Activated T-cell treated with anti-CD3 and anti-CD28 coated beads, Interleukin-2, amount 50 U/mL, for 24 hours (primary cell): ENCODE results near the gene ANGPT4.

ENCODE experiments used
- DNase-seq: peaks from one replicate; pipeline ENCODE4 v3.0.0-alpha.2; 2020
- H3K27ac Mint-ChIP-seq: 2 replicates; pipeline ENCODE4 v1.8.0; 2020; ENCODE audit warnings: mild to moderate bottlenecking, mixed read lengths
- H3K27me3 Mint-ChIP-seq: 2 replicates; pipeline ENCODE4 v1.8.0; 2020; ENCODE audit warnings: mixed read lengths
- H3K36me3 Mint-ChIP-seq: 2 replicates; pipeline ENCODE4 v1.8.0; 2020; ENCODE audit warnings: low read depth, mixed read lengths
- H3K4me1 Mint-ChIP-seq: 2 replicates; pipeline ENCODE4 v1.8.0; 2020; ENCODE audit warnings: low read depth, mixed read lengths
- H3K4me3 Mint-ChIP-seq: 2 replicates; pipeline ENCODE4 v1.8.0; 2020; ENCODE audit warnings: mild to moderate bottlenecking, moderate library complexity, mixed read lengths
- H3K9me3 Mint-ChIP-seq: 2 replicates; pipeline ENCODE4 v1.8.0; 2020; ENCODE audit warnings: mixed read lengths

Gene ANGPT4

GRCh38 chr20:881783-882144 lies 34.4 kb downstream of the ANGPT4 start:
- Mint-ChIP-seq H3K4me3 (peak overlapping the region; percentile 18), H3K9me3 (no peaks in the 10 kb centered on the region), H3K36me3 (no peaks in the 10 kb centered on the region), H3K27me3 (peaks cover 20% of the 10 kb centered on the region), H3K4me1 (peaks cover 13% of the 10 kb centered on the region), H3K27ac (peak overlapping the region; percentile 74)
- no peak for DNase-seq

DNA sequence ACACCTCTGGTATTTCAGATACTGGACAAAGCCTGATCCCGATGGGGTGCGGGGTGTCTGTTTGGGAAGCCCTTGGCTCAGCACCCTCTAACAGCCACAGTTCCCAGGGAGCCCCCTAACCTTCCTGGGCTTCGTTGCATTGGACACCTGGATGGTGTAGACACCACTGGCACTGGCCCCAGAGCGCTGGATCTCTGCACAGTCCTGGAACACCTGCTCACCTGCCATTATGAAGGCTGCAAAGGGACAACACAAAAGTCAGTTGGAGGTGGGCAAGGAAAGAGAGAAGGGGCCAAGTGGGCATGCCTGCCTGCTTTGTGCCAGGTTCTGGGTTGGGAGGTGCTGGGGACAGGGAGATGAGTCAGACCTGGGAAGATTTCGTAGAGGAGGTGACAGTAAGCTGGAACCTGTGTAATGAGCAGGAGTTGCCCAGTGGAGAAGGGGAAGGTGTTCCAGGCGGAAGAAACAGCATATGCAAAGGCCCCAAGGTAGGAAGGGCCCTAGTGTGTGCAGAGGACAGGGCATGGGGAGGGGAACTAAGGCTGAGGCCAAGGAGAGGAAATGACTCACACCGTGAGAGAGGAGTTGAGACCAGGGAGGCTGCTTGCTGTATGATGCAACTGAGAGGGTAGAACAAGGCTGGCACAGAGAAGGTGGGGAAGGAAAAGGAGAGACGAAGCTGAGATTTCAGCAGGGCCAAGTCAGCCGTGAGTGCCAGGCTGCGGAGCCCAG lies 34.9 kb downstream of the ANGPT4 start:
- Mint-ChIP-seq H3K9me3 (no peaks in the 10 kb centered on the region), H3K4me1 (peaks cover 13% of the 10 kb centered on the region), H3K27me3 (peaks cover 20% of the 10 kb centered on the region), H3K27ac (peak overlapping the region; percentile 74), H3K4me3 (peak overlapping the region; percentile 18), H3K36me3 (no peaks in the 10 kb centered on the region)
- no peak for DNase-seq

- Mint-ChIP-seq H3K4me1 (peaks cover 12% of the 10 kb centered on the region), H3K27me3 (peaks cover 8% of the 10 kb centered on the region), H3K9me3 (no peaks in the 10 kb centered on the region), H3K27ac (no peak overlapping the region), H3K4me3 (no peak overlapping the region), H3K36me3 (no peaks in the 10 kb centered on the region)
- DNase-seq = no peak
Measured at GRCh38 chr20:879626-880025, 36.5 kb downstream of the ANGPT4 start.

DNA sequence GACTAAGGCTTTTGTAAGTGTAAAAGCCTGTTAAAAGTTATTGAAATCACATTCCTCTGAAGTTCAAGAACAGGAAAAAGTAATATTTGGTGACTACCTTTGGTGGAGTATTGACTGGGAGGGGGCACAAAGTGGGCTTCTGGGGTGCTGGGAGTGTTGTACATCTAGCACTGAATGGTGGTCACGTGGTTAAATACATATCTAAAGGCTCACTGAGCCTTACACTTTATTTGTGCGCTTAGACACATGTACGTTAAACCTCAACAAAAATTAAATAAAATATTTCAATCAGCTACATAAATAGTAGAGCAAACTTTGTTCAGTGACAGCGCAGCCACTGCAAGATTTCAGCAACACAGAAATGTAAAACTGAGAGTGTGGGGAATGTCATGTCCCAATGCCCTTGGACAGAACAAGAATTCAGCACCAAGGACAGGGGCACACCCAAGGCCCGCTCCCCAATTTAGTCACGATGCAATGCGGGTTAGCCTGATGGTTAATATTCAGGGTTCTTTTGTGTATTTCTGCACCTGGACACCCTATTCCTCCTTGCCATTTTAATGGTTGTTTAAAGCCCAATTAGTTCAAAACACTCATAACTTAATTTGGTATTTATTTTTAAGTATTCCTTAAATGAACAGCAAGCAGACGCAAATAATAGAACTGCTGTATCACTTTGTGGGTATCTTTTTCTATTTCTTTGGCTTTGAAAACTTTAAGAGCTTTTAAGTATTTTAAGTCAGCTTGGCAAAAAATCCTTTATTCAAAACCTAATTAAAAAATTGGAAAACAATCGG lies 37.4 kb downstream of the ANGPT4 start:
- Mint-ChIP-seq H3K27ac (no peak overlapping the region), H3K27me3 (no peaks in the 10 kb centered on the region), H3K9me3 (no peaks in the 10 kb centered on the region), H3K36me3 (no peaks in the 10 kb centered on the region), H3K4me1 (peaks cover 12% of the 10 kb centered on the region), H3K4me3 (no peak overlapping the region)
- DNase-seq = no peak

- Mint-ChIP-seq H3K27me3 (no peaks in the 10 kb centered on the region), H3K27ac (no peak overlapping the region), H3K9me3 (no peaks in the 10 kb centered on the region), H3K36me3 (no peaks in the 10 kb centered on the region), H3K4me1 (peaks cover 12% of the 10 kb centered on the region), H3K4me3 (no peak overlapping the region)
- DNase-seq = no peak
Measured at GRCh38 chr20:877814-878213, 38.3 kb downstream of the ANGPT4 start.

DNA sequence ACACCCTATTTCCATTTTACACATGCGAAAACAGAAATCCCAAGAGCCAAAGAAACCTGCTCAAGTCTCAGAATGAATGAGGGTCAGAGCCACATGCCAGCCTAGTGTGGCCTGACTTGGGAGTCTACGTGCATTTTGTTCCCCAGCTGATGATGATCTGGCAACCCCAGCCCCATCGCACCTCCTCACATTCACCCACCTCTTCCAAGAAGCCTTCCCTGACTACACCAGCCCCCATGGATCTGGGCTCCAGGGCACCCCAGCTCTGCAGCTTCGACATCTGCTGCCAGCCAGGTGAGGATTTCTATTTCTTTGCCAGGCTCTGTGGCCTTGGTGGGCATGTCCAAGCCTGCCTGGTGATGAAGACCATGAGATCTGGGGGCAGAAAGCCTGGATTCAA lies 41.0 kb downstream of the ANGPT4 start:
- Mint-ChIP-seq H3K27me3 (no peaks in the 10 kb centered on the region), H3K36me3 (no peaks in the 10 kb centered on the region), H3K4me1 (no peaks in the 10 kb centered on the region), H3K9me3 (no peaks in the 10 kb centered on the region), H3K4me3 (no peak overlapping the region), H3K27ac (no peak overlapping the region)
- no peak for DNase-seq

DNA sequence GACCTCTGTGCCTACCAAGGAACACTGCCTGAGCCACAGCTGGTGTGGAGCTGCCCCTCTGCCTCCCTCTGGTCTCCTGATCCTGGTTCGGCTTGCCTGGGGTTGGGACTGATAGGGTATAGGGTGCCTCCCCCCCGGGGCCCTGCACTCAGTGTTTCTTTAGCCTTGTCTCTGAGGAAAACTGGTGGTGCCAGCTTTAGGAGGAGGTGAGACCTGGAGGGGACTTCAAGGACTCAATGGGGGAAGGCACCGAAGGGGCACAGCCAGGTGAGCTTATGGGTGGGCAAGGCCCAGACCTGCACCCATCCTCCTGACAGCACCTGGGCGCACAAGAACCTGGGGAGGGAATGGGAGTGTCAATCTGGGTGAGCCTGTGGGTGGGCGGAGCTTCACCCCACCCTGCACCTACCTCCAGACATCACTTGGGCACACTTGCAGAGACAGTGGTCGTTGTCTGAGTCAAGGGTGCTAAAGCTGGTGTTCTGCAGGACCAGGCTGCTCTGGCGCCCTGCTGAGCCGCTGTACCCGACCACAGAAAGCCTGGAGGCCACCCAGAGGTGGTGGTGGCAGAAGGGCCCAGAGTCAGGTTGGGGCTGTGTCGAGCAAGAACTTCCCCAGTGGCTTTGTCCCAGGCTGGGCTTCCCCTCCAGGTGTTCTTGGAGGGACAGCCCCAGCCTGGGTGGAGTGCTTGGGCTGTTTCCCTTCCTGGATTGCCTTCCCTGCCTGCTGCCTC lies 42.1 kb downstream of the ANGPT4 start:
- Mint-ChIP-seq H3K27ac (no peak overlapping the region), H3K36me3 (no peaks in the 10 kb centered on the region), H3K9me3 (no peaks in the 10 kb centered on the region), H3K4me1 (no peaks in the 10 kb centered on the region), H3K27me3 (no peaks in the 10 kb centered on the region), H3K4me3 (no peak overlapping the region)
- DNase-seq = no peak

GRCh38 chr20:872855-873520 lies 43.1 kb downstream of the ANGPT4 start:
- no peak overlapping the region for H3K4me3 Mint-ChIP-seq
- no peaks in the 10 kb centered on the region for H3K36me3 Mint-ChIP-seq
- H3K27me3 Mint-ChIP-seq = no peaks in the 10 kb centered on the region
- no peaks in the 10 kb centered on the region for H3K9me3 Mint-ChIP-seq
- H3K27ac Mint-ChIP-seq = no peak overlapping the region
- no peak for DNase-seq
- H3K4me1 Mint-ChIP-seq = no peaks in the 10 kb centered on the region

- Mint-ChIP-seq H3K27ac (no peak overlapping the region), H3K9me3 (no peaks in the 10 kb centered on the region)
- no peak for DNase-seq
Measured at GRCh38 chr20:871948-872347, 44.2 kb downstream of the ANGPT4 start.

GRCh38 chr20:871436-871835 lies 44.7 kb downstream of the ANGPT4 start:
- no peaks in the 10 kb centered on the region for H3K27me3 Mint-ChIP-seq
- H3K36me3 Mint-ChIP-seq = no peaks in the 10 kb centered on the region
- H3K4me1 Mint-ChIP-seq = no peaks in the 10 kb centered on the region
- DNase-seq = no peak
- H3K9me3 Mint-ChIP-seq = no peaks in the 10 kb centered on the region
- no peak overlapping the region for H3K27ac Mint-ChIP-seq
- H3K4me3 Mint-ChIP-seq = no peak overlapping the region

More at GRCh38 chr20:871948-872347, 44.2 kb downstream of the ANGPT4 start:
- no peaks in the 10 kb centered on the region for H3K36me3 Mint-ChIP-seq
- H3K27me3 Mint-ChIP-seq = no peaks in the 10 kb centered on the region
- no peaks in the 10 kb centered on the region for H3K4me1 Mint-ChIP-seq
- H3K4me3 Mint-ChIP-seq = no peak overlapping the region

DNA sequence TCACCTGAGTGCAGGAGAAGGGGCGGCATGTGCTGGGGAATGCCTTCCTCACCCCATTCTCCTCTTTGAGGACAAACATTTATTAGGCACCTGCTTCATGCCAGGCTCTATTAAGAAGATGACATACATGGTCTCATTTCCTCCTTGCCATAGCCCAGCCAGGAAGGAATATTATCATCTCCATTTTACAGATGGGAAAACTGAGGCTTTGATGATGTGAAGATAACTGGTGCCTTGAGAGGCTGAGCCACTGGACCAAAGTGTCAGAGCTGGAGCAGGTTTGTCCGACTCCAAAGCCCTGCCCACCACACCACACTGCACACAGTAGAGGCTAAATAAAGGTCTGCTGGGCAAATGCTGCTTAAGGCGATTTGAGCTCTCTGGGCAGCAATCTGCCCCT lies 45.4 kb downstream of the ANGPT4 start:
- Mint-ChIP-seq H3K9me3 (no peaks in the 10 kb centered on the region), H3K4me3 (no peak overlapping the region), H3K4me1 (no peaks in the 10 kb centered on the region), H3K36me3 (no peaks in the 10 kb centered on the region), H3K27ac (no peak overlapping the region), H3K27me3 (no peaks in the 10 kb centered on the region)
- DNase-seq = no peak

GRCh38 chr20:869606-870005 lies 46.5 kb downstream of the ANGPT4 start:
- H3K4me1 Mint-ChIP-seq = no peaks in the 10 kb centered on the region
- DNase-seq = no peak
- no peak overlapping the region for H3K27ac Mint-ChIP-seq
- no peaks in the 10 kb centered on the region for H3K36me3 Mint-ChIP-seq
- no peaks in the 10 kb centered on the region for H3K9me3 Mint-ChIP-seq
- no peak overlapping the region for H3K4me3 Mint-ChIP-seq
- no peaks in the 10 kb centered on the region for H3K27me3 Mint-ChIP-seq

GRCh38 chr20:868279-868678 lies 47.9 kb downstream of the ANGPT4 start:
- no peak for DNase-seq
- H3K4me3 Mint-ChIP-seq = no peak overlapping the region
- H3K36me3 Mint-ChIP-seq = no peaks in the 10 kb centered on the region
- no peak overlapping the region for H3K27ac Mint-ChIP-seq
- no peaks in the 10 kb centered on the region for H3K9me3 Mint-ChIP-seq
- no peaks in the 10 kb centered on the region for H3K27me3 Mint-ChIP-seq
- no peaks in the 10 kb centered on the region for H3K4me1 Mint-ChIP-seq

DNA sequence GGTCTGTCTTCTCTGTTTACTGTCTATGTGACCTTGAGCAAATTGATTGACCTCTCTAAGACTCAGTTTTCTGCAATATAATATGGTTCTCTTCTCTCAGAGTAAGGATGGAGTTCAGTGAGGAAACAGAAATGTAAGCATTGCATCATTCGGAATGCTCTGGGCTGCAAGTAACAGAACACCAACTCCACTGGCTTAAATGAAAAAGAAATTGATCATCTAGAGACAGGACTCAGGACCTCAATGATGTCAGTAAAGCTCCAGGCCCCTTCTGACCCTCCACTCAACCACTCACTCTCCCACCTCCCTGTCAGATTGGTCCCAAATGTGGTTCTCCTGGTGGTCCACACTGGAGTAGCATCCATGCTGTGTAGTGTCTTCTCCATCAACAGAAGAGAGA lies 50.7 kb downstream of the ANGPT4 start:
- H3K4me1 Mint-ChIP-seq = no peaks in the 10 kb centered on the region
- no peak overlapping the region for H3K27ac Mint-ChIP-seq
- H3K36me3 Mint-ChIP-seq = no peaks in the 10 kb centered on the region
- H3K4me3 Mint-ChIP-seq = no peak overlapping the region
- H3K27me3 Mint-ChIP-seq = no peaks in the 10 kb centered on the region
- DNase-seq = no peak
- no peaks in the 10 kb centered on the region for H3K9me3 Mint-ChIP-seq
